HG03565 (cell line): ENCODE measurements around the gene ZNF236.
A peak's percentile ranks its signal among the peaks of the same experiment; 100 is the strongest.

Source experiments
- ATAC-seq: cut with Tn5 transposase; IDR thresholded peaks from one replicate; pipeline ENCODE4 v1.9.1; 2021; ENCODE audit warnings: mild to moderate bottlenecking, moderate library complexity; ENCODE audit not compliant: unreplicated experiment

Gene ZNF236

DNA sequence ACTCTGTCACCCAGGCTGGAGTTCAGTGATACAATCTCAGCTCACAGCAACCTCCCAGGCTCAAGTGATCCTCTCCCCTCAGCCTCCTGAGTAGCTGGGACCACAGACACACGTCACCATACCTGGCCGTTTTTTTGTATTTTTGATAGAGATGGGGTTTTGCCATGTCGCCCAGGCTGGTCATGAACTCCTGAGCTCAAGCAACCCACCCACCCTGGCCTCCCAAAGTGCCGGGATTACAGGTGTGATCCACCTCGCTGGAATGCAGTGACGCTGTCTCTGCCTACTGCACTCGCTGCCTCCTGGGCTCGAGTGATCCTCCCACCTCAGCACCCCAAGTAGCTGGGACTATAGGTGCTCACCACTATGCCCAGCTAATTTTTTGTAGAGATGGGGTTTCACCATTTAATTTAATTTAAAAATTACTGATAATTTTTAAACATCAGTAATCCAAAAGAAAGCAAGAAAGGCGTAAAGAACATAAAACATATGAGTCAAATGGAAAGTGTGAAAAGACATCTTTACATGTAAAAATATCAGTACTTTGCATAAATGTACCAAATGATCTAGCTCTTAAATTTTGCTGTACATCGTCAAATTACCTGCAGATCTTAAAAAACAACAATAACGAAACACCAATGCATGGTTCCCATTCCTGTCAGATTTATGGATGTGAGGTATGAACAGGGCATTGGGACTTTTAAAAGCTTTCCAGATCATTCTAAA lies 2.8 kb upstream of the ZNF236 start:
- ATAC-seq = no peak

DNA sequence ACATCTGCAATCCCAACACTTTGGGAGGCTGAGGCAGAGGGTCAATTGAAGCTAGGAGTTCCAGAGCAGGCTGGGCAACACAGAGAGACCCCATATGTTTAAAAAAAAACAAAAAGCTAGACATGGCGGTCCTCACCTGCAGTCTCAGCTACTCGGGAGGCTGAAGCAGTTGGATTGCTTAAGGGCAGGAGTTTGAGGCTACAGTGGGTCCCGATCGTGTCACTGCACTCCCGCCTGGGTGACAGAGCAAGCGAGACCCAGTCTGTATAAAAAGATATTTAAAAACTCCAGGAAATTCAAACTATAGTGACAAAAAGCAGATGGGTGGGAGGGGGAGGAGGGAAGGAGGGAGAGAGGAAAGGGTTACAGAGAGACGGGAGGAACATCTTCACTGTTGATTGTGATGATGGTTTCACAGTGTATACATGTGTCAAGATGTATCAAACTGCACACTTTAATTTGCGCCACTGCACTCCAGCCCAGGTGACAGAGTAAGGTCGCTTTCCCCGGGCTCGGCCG lies 942 bp upstream of the ZNF236 start:
- ATAC-seq = no peak

DNA sequence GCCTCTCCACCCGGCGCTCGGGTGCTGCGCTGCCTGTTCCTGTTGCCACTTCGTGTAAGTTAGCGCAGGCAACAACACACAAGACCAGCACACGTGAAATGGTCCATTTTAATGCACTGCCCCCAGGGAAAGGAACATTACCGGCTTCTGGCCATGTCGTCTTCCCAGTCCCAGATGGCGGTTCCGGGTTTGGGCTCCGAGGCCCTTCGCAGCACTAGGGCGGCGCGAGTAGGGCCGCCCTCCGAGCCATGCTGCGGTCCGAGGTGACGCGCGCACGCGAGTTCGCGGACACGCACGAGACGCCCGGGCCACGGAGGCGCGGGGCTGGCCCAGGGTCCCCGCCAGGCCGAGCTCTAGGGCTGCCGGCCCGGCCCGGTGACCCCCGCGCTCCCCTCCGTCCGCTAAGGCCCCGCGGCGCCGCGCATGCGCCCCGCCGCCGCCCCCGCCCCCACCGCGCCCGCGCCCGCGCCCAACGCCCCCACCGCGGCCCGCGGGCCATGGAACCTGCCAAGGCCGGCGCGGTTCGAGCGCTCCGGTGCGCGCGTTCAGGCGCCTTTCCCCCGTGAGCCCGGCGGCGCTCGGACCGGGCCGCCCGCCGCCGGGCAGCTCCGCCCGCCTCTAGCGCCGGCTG lies 367 bp upstream of the ZNF236 start:
- peak; percentile 30 for ATAC-seq

DNA sequence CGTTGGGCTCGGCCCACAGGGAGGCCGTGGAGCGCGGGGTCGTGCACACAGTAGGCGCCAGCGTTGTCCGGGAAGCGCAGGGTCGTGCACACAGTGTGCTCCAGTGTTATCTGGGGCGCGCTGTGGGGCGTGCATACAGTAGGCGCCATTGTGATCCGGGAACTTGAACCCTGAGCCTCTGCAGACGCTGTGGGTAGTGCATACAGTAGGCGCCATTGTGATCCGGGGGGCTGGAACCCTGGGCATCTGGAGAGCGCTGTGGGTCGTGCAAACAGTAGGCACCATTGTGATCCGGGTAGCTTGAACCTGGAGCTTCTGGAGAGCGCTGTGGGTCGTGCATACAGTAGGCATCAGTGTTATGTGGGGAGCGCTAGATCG lies 793 bp downstream of the ZNF236 start:
- ATAC-seq = no peak

DNA sequence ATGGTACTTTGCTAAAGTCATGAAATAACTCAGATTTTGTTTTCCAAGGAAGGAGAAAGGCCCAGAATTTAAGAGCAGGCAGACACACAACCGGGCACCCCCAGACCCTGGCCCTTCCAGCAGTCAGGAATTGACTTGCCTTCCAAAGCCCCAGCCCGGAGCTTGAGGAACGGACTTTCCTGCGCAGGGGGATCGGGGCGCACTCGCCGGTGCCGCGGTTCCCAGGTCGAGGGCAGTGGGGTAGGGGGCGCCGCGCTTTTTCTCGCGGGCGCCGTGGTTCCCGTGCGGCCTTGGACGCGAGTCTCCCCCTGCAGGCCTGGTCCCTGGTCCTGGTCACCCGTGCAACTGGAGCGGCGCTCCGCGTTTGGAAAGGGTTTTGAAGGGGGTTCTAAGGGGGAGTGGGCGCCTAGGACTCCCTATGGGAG lies 1.2 kb downstream of the ZNF236 start:
- no peak for ATAC-seq

DNA sequence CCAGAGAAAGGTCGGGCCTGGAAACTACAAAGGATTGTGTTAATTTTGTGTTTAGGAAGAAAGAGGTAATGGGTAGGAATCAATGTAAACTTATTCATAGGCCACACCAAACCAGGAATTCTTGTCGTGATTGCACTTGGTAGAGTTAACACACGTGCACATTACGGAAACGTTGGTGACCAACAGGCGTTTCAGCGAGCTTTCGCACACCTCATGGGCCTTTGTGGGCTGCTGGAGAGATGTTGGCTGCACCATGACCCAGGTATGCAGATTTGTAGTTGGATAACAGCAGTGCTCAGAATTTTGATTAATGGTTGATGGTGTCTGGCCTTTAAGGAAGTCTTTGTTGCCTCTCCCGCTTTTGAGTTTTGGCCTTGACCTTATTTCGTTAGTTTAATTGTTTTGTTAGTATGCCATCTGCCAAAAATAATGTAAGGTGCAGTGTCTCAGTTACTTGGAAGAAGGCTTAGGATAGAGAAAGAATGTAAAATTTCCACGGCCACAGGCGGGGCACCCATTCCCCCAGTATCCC lies 1.9 kb downstream of the ZNF236 start:
- no peak for ATAC-seq

DNA sequence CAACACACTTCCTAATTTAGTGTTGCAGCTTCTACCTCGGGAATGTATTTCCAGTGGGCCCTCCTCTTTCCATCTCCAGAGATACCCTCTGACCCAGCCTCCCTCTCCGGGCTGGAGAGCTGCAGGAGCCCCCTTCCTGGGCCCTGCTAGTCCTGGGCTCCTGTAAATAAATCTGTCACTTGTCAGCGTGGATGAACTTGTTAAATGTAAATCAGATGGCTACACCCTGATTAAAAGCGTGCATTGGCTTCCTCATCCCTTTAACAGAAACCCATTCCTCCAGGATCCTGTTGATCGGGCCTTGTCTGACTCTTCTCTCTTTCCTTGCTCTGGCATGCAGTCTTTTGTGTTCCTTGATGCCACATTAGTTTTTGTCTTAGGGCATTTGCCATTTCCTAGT lies 2.4 kb downstream of the ZNF236 start:
- no peak for ATAC-seq

DNA sequence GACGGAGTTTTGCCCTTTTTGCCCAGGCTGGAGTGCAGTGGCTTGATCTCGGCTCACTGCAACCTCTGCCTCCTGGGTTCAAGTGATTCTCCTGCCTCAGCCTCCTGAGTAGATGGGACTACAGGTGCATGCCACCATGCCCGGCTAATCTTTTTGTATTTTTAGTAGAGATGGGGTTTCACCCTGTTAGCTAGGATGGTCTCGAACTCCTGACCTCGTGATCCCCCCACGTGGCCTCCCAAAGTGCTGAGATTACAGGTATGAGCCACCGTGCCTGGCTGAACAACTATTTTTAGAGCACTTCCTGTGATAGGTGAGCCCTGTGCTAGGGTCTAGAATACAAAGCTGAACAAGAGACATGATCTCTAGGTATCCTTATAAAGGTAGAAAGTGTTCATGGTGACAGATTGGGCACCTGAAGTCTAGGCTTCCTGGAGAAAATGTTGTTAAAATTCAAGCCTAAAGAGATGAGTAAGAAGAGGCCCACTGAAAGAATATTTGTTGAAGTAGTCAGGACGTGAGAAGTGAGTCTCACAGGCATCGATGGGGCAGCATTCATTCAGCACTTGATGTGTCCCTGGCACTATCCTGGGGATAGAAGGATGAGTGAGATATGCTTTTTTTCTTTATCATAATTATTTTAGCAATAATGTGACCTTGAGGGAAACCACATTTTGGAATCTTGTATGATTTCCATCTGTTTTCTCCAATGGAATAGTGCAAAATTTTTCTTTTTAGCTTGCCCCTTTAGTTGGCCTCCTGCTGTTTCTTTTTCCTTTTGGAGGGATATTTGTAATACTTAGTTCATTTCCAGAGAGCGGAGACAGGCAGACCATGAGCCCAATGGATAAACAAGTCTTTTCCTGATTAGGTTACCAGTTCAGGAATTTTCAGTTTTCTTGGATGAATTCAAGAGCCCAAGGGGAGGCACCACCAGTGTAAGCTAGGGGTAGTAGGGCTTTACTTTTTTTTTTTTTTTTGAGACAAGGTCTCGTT lies 5.1 kb downstream of the ZNF236 start:
- no peak for ATAC-seq

DNA sequence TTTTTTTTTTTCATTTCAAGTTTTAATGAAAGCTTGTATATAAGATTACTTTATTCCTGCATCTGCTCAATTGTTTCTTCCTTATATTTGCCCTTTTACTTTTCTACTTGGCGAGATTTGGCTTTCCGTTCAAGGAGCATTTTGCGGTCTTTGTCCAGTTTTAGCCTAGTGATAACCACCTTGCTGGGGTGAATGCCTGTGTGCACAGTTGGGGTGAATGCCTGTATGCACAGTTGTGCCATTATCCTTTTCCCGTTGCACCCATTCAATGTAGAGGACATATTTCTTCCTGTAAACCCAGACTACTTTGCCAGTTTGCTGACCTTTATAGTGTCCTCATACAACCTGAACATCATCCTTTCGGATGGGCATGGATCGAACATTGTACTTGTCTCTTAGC lies 12.0 kb downstream of the ZNF236 start:
- no peak for ATAC-seq

DNA sequence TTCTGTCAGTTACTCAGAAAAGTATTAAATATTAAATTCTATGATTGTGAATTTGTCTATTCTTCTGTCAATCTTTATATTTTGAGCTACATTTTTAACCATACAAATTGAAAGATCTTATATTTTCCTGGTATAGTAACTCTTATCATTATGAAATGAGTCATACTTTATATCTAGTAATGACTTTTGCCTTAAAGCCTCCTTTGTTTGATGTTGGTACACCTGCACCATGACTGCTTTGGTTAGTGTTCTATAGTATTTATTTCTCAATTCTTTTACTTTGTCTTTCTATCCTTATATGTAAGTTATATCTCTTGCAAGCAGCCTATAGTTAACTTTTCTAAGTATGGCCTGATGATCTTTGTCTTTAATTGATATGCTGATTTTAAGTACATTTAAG lies 13.0 kb downstream of the ZNF236 start:
- ATAC-seq = no peak

DNA sequence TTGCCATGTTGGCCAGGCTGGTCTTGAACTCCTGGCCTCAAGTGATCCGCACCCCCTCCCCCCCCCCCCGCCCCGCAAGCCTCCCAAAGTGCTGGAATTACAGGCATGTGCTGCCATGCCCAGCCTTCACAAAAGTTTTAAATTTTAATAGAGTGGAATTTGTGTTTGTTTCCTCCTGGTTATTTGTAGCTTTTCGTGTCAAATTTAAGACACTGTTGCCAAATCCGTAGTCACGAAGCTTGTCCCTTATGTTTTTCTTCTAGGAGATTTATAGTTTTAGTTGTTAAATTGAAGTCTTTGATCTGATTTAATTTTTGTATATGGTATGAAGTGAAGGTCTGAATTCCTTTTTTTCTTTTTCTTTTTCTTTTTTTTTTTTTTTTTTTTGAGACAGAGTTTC lies 14.7 kb downstream of the ZNF236 start:
- no peak for ATAC-seq

DNA sequence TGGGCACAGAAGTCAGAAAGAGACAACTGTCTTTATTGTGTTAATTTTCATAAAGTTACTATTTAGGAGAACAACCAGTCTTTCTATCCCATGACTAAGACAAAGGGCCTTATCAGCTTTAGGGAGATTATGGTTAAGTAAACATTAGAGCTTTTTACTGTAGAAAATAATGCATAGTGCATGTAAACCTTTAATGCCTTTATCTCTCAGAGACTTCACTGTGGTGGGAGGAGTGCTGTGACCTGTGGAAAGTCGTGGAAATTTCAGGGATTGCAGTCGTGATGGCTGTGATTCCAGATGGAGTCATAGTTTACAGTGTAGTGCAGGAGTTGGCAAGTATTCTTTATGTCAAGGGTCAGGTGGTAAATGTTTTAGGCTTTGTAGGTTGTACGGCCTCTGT lies 15.8 kb downstream of the ZNF236 start:
- no peak for ATAC-seq

DNA sequence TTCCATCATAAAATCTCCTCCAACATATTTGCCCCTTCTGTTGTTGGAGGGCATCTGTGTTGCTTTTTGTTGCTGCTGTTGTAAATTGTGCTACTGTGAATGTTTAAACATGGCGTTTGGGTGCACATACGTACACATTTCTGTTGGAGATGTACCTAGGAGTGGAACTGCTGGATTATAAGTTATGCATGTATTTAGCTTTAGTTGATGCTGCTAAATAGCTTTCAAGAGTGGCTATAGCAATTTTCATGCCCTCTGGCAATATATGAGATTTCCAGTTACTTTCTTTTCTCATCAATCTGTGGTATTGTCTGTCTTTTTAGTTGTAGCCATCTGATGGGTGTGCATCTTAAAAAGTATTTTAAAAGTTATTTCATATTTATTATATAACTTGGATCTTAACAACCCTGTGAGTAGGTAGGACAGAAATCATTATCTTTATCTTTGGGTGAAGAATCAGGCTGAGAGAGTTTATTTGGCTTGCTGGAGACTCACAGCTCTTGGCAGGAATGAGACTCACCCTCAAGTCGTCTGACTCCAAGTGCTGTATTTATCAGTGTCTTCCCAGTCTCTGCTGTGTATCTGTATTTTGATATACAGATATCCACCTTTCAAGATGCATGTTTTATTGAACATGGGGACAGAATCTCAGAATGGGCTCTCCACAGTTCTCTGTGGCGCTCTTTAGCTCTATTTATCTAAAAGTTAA lies 16.9 kb downstream of the ZNF236 start:
- no peak for ATAC-seq

DNA sequence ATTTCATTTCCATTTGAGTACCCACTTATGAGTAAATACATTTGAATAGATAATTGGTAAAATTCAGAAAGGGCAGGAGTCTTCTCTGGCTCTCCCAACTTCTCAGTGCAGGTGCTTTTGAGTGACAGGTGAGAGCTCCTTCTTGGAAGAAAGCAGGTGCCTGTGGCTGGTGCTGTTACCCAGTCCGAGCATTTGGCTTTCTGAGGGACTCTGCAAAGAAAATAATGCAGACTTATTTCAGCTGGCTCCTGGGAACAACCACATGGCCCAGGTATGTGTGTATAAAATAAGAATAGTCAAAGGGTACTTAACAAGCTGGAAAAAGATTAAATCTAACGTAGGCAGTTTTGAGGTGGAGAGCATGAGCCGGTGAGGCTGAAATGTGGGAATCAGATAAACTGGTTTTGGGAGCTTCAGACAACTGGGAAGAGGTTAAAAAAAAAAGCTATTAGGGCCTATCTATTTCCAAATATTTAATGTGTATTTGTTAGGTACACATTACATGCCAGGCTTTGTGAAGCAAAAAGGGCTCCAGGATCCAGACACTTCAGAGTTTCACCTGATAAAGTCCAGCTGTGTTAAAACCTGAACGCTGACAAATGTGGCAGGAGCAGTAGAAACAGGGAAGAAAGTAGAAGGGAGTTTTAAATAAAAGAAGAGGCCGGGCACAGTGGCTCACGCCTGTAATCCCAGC lies 20.6 kb downstream of the ZNF236 start:
- ATAC-seq = no peak

DNA sequence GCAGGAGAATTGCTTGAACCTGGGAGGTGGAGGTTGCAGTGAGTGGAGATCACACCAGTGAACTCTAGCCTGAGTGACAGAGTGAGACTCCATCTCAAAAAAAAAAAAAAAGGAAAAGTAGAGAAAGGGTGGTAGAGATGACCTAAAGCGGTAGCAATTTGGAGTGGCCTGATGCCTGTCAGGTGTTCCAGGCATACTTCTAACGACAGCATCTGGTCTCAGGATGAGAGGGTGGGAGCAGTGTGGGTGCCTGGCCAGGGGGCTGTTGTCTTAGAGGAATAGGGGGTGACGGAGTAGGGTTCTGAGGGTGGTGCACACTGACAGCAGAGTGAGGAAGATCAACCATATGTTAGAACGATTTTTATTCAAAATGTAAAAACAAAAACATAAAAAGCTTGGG lies 21.8 kb downstream of the ZNF236 start:
- ATAC-seq = no peak

DNA sequence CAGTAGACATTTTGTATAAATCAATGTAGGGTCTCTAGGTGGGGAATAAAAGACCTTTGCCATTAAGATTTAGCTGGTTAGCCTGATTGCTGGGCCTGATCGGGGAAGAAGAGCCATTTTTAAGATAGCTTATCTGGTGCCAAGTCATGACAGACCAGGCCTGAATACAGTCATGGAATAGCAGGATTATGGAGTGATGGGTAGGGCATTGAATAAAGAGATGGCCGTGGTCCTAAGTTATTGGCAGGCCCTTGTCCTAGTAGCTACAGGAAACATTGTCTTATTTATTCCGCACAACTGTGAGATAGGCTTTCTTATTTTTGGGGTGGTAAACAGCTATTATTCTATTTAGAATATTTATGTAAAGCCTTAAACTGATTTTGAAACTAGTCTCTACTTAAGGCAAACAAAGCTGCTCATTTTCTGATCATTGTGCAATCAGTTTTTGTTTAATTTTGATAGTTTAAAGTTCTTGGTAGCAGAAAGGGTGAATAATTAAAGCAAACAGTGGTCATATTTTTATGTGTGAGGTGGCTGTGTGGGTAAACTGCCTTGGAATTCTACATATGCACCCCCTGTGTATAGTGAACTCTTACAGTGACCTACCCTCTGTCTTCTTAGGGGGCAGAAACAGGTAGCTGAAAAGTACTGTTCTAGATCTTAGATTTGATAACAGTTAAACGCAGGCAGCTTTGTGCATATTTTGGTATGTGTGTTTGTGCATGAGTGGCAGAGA lies 22.6 kb downstream of the ZNF236 start:
- ATAC-seq = no peak

DNA sequence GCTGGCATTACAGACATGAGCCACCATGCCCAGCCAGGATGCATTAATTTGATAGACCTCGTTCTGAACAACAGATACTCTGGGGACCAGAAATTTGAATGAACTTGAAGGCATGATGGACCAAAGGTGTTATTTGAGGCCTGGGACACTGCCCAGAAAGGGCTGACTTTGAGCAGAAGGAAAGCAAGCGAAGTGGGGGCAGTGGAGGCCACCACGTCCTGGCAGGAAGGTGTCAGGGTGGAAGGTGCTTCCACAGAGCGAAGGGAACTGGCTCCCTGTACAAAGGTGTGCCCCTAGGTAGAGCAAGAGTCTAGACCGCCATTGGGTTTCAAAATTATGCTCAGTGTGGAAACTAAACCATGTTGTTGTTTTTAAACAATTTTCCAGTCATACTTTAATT lies 23.9 kb downstream of the ZNF236 start:
- ATAC-seq = no peak

DNA sequence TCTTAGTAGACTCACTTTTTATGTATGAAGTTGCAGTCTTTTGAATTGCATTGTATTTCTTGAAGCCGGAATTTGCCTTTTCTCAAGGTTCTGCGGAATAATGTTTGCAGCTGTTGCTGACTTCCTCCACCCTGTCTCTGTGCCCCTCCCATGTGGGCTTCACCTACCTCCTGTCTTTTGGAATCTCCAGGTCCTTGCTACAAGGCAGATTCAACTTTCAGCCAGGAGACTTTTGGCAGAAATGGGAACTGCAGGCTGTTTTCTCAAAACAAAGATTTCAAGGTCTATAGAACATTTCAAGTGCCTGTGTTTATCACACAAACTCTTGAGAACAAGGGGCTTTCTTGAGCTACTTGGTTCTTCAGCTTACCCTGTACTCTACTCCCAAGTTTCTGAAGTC lies 25.6 kb downstream of the ZNF236 start:
- no peak for ATAC-seq

DNA sequence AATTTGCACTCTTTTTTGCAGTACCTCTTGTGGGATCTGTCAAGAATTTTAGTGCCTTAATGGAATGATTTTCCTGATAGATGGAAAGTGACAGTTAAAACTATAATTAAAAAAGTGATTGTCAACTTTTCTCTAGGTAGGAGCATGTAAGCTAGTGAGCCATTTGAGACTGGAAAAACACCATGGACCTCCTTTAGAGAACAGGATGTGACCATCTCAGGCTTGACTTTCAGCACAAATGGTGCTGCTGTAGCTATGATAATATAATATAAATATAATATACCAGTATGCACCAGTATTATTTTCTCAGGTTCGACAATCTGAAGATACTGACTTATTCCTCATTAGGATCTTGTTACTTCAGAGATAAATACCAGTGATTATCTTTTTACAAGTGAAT lies 27.8 kb downstream of the ZNF236 start:
- no peak for ATAC-seq
